Gastrocnemius medialis (tissue), 4 donors: Measurements from ENCODE around the gene TTC39C.

Source experiments
- CTCF ChIP-seq, 5 experiments: fragments of 450-650 bp in 3 of 5; fragments of 200-600 bp in 2 of 5; sonication (generic) in 2 of 5; IDR thresholded peaks in 4 of 5; conservative IDR thresholded peaks in 1 of 5; 1 replicate in 4 of 5; 2 replicates in 1 of 5; pipeline ENCODE4 v1.5.1; 2016 to 2019; ENCODE audit warnings: antibody characterized with exemption in 5 of 5, mild to moderate bottlenecking in 3 of 5, moderate library complexity in 3 of 5
- POLR2A ChIP-seq, 2 donors: fragments of 450-650 bp; IDR thresholded peaks; one replicate each; pipeline ENCODE4 v1.6.1; 2017; ENCODE audit warnings: antibody characterized with exemption in 2 of 2, mild to moderate bottlenecking in 2 of 2, moderate library complexity in 2 of 2

DNA sequence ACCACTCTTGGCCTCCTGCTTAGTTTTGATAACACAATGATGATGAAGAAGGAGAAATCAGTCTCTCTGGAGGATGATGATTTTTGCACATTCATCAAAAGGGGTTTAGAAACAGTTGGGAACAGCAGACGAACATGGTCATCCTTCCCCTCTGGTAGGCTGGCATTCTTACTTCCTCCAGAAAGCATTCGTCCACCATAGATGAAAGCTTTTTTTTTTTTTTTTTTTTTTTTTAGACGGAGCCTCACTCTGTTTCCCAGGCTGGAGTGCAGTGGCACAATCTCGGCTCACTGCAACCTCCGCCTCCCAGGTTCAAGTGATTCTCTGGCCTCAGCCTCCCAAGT is 43.5 kb upstream of the TTC39C start:
- TF ChIP-seq CTCF (IDR thresholded peaks at IDR 0.05 in 4 of 5, conservative IDR thresholded peaks at IDR 0.05 in 1 of 5), result no peak
- no peak for TF ChIP-seq POLR2A (IDR thresholded peaks at IDR 0.05)
